ENCODE data around the gene STAT6.
"Not testable (repeated sequence)": the region's sequence is repeated elsewhere in the genome, so short reads cannot be mapped to it uniquely, and the experiment has no call there.

STAT6 gene

DNA sequence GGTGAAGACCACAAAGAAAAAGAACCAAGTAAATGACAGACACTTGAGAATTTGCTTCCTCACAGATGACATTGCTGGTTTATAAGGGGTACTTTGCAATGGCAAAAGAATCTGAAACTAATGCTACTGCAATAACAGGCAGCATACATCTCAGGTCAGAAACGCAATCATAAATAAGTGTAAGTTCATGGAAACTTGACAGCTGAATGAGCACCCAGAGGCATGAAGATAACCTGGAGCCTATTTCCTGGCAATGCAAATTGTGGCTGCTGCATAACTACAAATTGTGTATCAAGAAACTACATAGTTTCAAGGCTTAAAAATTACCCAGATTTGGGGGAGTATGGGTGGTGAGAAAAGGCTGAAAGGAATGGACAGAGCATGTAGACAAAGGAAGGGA is 52.7 kb downstream of the STAT6 start:
- in situ Hi-C loops (cut with HindIII; ENCODE audit: low sequenced_read_pairs) = no loop called here

DNA sequence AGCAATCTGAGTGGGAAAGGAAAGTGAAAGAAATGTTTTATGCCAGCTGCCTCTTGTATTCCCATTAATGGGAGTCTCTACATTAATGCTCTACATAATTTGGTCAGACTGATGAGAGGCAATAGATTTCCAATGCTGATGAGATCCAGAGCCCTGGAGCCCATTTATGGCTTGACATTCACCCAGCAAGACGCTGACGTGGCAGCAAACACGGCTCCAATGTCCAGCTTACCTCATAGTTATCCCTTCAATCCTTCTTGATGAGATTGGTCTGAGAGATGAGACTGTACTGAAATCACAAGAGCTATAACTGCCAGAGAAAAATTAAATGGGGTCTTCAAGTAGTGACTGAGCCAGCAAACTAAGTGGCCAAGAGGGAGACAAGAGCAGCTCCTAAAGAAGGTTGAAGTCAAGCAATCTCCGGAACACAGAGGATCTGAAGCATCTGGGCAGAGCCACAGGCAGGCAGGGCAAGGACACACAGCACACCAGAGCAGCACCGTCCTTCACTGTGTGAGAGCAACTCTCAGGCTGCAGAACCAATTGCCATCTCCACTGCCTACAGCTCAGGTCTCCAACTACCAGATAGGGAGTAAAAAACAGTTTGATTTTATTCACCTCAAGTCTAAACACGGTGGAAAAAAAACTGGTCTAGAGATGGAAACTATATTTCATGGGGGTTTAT is 54.0 kb downstream of the STAT6 start:
- in situ Hi-C loops (cut with HindIII; ENCODE audit: low sequenced_read_pairs) = no loop called here

DNA sequence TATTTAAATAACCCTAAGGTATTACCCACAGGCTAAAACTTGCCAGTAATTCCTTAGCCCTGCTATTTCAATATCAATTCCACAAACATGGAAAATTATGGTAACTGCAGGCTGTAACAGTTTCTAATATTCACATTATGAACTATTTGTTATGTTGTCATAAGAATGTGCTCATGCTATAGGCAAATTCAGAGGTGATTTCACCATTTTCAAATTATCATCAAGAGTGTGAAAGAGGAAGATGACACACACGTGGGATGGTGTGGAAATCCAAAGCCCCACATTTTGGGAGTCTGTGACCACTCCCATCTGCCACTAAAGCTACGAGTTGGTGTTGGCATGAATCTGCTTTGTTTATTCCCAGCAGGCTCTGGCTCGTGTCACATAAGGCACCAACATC is 55.3 kb downstream of the STAT6 start:
- in situ Hi-C loops (cut with HindIII; ENCODE audit: low sequenced_read_pairs) = no loop called here

DNA sequence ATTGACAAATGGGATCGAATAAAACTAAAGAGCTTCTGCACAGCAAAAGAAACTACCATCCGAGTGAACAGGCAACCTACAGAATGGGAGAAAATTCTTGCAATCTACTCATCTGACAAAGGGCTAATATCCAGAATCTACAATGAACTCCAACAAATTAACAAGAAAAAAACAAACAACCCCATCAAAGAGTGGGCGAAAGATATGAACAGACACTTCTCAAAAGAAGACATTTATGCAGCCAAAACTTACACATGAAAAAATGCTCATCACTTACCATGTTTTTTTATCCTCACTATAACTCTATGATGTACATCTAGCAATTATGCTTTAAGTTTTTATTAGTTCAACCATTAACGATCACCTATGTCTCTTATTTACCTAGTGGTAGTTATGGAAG is 57.3 kb downstream of the STAT6 start:
- in situ Hi-C loops (cut with HindIII; ENCODE audit: low sequenced_read_pairs) = not testable (repeated sequence)

DNA sequence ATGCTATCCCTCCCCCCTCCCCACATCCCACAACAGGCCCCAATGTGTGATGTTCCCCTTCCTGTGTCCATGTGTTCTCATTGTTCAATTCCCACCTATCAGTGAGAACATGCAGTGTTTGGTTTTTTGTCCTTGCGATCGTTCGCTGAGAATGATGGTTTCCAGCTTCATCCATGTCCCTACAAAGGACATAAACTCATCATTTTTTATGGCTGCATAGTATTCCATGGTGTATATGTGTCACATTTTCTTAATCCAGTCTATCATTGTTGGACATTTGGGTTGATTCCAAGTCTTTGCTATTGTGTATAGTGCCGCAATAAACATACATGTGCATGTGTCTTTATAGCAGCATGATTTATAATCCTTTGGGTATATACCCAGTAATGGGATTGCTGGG is 58.0 kb downstream of the STAT6 start:
- in situ Hi-C loops (cut with HindIII; ENCODE audit: low sequenced_read_pairs) = not testable (repeated sequence)

DNA sequence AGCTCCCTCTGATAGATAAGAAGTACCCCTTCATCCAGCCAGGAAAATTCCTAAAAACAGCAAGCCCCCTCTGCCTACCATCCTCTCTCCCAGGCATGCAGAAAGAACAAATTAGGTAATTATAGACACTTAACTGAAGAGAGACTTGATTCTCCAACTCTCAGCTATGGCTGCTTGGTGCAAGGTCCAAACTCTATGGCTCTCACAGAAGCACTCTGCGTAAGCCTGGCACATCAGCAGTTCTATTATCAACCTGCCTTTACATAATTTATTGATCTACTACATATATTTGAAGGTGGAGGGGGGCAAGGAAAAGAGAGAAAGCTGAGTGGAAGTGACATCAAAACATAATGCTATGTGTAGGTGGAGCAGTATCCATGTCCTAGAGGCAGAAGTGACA is 60.2 kb downstream of the STAT6 start:
- in situ Hi-C loops (cut with HindIII; ENCODE audit: low sequenced_read_pairs) = no loop called here

DNA sequence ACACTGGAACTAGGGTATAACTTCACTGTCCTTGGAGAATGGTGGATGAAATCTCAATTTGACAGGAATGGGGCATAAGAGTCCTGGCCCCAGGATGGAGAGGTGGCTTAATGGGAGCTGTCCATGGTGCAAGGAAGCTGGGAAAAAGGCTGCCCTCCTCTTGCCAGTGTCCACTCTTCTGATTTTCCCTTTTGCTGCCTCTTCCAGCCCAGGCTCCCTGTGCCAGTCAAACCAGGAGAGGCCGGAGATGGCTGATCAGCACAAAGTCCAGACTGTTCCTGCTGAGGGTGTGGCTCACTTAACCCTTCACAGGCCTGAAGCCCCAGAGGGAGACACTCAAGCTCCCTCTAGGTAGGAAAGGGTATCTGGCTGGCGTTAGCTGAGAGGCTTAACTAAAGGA is 61.3 kb downstream of the STAT6 start, which contains the start of gene MYO1A:
MYO1A (minus strand) TSS at position 240 of the 400 bp plus-strand sequence. CDS start 1,806 bp downstream, outside the sequence.
- in situ Hi-C loops (cut with HindIII; ENCODE audit: low sequenced_read_pairs) = no loop called here

DNA sequence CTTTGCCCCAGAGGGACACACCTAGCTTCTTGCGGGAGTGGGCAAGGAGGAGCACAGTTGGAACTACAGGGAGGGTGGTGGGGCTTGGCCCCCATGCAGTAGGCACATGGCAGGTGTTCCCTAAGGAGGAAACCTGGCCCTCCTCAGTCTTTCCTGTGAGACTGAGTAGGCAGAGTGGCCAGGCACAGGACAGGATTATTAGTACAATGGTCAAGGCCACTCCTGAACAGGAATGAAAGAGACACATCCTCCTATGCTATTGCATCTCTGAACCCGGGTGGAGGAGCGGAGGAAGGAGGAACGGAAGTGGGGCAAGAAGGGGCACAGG is 62.1 kb downstream of the STAT6 start:
- in situ Hi-C loops (cut with HindIII; ENCODE audit: low sequenced_read_pairs) = no loop called here

DNA sequence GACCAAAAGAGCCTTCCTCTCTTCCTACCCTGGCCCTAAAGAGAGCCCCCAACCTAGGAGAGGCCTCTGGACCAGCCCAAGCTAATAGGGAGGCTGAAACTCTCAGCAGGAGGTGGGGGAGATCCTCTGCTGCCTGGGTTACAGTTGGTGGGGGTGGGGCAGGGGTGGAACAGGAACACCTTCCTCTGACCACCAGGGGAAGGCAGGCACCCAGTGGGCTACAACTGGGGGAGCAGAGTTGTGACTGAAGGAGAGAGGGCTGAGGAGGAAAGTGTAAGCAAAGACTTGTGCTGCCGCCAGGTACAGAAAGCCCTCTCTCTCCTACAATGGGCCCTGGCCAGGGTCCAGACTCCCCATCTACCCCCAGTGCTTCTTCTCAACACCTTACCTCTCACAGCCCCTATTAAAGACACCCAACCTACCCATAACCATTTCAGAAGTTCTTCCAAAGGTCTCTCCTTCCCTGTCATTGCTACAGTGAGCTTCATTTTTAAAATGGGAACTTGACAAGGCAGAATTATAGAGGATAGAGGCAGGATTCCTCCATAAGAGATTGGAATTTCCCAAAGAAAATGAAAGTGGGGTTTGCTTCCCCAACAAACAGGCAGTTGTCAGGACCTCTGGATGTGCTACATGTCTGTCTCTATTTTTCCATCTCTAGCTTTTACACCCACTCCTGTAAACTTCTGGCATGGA is 62.6 kb downstream of the STAT6 start:
- in situ Hi-C loops (cut with HindIII; ENCODE audit: low sequenced_read_pairs) = no loop called here

DNA sequence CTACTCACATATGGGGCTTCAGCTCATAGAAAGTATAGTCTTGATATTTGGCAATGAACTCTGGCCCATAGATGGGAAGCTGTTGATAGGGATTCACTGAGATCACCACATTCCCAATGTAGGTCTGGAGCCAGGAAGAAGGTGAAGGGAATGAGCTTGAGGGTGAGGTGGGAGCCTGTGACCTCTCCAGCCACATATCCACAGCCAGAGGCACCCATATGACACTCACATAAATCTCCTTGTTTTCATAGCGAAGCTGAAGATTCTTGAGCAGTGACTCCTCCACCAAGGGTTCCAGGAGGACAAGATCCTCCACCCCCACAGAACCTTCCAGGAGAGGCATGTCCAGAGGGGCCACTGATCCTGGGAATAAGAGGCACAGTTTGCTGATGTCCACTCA is 63.2 kb downstream of the STAT6 start:
- in situ Hi-C loops (cut with HindIII; ENCODE audit: low sequenced_read_pairs) = no loop called here

DNA sequence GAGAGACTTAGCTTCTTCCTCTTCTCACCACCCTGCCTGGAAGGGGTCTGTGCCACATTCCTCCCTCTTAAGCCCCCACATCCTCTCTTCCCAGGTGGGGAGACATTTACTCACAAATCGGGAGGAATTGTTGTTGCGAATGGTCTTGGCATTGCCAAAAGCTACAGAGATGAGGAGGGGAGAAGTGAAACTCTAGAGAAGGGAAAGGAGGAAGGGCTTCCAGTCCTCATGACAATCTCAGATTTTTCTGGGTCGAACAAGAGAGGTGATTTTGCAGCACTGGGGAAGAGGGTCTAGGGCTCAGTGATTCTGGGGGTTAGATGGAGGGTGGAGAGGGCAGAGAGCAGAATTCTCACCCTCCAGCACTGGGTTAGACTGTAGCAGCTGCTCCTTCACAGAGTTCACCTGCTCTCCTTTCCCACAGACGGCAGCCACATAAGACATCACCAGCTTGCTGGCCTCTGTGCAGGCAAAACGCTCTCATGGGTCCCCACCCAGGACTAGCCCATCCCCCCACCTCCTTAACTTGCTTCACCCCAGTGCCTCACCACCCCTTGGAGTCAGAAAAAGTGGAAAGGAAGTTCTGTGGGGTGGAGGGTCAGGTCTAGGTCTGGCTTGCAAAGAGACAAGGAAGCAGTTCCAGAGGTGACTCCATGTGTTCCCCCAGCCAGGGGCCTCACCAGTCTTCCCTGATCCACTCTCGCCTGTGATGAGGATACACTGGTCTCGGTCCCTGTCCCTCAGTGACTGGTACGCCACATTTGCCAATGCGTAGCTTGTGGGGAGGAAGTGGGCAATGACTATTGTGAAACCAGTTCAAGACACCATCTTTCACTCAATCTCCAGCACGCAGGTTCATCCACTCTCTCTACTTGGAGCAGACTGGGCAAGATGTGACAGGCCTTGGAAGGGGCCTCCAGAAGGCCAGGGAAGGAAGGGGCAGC is 63.9 kb downstream of the STAT6 start:
- in situ Hi-C loops (cut with HindIII; ENCODE audit: low sequenced_read_pairs) = no loop called here

DNA sequence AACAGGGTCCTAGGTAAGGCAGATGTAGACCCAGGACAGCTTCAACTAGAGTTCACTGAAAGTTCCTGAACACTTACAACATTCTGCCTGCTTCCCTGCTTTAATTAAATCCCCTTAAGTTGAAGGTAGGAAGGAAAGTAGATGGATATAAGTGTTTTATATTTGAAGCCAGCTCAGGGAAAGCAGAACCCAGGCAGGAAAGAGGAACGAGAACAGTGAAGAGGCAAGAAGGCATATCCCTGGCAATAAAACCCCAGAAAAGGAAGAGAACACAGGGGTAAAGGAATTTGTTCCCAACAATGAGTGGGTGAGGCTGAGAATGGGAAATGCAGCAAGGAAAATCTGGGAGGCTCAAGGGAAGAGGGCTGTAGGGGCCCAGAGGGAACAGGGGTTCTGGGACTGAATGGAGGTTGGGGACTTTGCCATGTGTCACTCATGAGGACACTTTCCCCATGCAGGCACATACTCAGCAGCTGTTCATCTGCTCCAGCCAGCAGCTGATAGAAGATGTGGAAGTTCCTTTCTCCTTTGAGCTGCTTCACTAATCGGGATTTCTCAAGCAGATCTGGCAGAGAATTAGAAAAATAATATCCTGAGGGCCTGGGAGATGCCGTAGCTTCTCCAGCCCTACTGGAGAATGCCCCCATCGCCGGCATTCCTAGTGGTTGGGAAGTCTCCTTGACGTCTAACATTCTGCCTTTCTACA is 64.9 kb downstream of the STAT6 start:
- in situ Hi-C loops (cut with HindIII; ENCODE audit: low sequenced_read_pairs) = no loop called here
